OCI-LY1 (cell line): ENCODE data around the gene ZNF469.

Experiments used
- EZH2 ChIP-seq: fragments of 200-600 bp; sonication (generic), shearing (Covaris generic); IDR thresholded peaks from 2 replicates; pipeline ENCODE4 v1.8.0; 2017; ENCODE audit warnings: borderline replicate concordance, mixed run types, mild to moderate bottlenecking, antibody characterized with exemption, low read length, moderate library complexity, mixed read lengths
- TF ChIP-seq, protein P1 (sequence below): fragments of 200-600 bp; sonication (generic), shearing (Covaris generic); IDR thresholded peaks from 2 replicates; pipeline ENCODE4 v1.5.1; 2017; ENCODE audit warnings: mild to moderate bottlenecking, antibody characterized with exemption, low read length, moderate library complexity, mixed read lengths

DNA sequence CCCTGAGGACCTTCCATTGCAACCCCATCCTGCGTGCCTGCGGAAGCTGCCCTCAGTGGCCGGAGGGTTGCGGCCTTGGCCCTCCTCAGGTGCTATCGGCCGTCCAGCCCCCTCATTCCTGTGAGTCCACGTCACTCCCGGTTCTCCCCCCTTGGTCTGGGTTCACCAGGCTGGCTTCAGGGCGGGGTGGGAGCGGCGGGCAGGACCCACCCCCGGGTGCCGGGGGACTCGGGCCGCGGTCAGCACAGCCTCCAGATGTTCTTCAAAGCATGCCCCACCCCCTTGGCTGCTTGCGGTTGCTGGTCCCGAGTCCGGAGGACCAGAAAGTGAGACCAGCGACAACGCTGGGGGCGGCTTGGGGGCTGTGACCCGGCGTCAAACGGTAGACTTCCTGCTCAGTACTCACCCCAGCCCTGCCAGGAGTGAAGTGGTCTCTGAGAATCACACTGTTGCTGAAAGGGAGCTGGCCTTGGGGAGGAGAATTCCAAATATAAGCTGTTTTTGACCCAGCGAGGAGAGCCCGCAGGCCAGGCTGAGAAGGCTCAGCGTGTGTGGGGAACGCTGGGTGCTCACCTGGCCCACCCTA, 4.5 kb downstream of the ZNF469 start:
- TF ChIP-seq, protein P1, sequence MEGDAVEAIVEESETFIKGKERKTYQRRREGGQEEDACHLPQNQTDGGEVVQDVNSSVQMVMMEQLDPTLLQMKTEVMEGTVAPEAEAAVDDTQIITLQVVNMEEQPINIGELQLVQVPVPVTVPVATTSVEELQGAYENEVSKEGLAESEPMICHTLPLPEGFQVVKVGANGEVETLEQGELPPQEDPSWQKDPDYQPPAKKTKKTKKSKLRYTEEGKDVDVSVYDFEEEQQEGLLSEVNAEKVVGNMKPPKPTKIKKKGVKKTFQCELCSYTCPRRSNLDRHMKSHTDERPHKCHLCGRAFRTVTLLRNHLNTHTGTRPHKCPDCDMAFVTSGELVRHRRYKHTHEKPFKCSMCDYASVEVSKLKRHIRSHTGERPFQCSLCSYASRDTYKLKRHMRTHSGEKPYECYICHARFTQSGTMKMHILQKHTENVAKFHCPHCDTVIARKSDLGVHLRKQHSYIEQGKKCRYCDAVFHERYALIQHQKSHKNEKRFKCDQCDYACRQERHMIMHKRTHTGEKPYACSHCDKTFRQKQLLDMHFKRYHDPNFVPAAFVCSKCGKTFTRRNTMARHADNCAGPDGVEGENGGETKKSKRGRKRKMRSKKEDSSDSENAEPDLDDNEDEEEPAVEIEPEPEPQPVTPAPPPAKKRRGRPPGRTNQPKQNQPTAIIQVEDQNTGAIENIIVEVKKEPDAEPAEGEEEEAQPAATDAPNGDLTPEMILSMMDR: no peak
- no peak for TF ChIP-seq EZH2
